Ureter (tissue), 1 donor: Measurements from ENCODE around the gene NDUFS4. TPM values are rescaled to one million over a fixed set of nuclear protein-coding genes. Genes with fewer than 3 reads are reported as not detected.
"Not testable (repeated sequence)": the region's sequence is repeated elsewhere in the genome, so short reads cannot be mapped to it uniquely, and the experiment has no call there.

ENCODE experiments used
- DNase-seq: peaks from one replicate; pipeline ENCODE4 v3.0.0-alpha.2; 2020; ENCODE audit warnings: low spot score
- total RNA-seq: library from RNA; stranded (reverse); gene quantifications from one replicate; pipeline ENCODE4 v1.2.4, GENCODE V29; 2023
- donor health status: DM: yes; HTN: yes; CAD: no.

NDUFS4 gene
- total RNA-seq, 1 donor from 2014 or later, result 79.0 TPM

DNA sequence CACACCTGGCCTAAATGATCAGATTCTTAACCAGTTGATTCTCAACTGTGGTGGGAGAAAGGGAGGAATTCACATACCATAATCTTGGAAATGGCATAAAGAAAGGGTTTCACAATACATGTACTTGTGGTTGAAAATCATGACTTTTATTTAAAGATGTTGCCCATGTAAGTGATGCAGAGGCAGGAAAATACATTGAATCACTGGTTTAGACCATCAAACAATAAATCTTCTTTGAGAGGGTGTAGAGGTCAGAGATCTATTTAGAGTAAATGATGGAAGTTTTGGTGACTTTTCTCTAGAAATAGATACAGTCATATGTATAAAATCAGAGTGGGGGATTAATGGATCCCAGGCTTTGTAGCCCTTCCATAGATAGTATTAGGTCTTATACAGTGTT is 15.4 kb downstream of the NDUFS4 start:
- DNase-seq, result no peak

- no peak for DNase-seq
Observed at GRCh38 chr5:53576674-53577073, 16.2 kb downstream of the NDUFS4 start.

GRCh38 chr5:53578854-53579253 is 18.4 kb downstream of the NDUFS4 start:
- no peak for DNase-seq

DNA sequence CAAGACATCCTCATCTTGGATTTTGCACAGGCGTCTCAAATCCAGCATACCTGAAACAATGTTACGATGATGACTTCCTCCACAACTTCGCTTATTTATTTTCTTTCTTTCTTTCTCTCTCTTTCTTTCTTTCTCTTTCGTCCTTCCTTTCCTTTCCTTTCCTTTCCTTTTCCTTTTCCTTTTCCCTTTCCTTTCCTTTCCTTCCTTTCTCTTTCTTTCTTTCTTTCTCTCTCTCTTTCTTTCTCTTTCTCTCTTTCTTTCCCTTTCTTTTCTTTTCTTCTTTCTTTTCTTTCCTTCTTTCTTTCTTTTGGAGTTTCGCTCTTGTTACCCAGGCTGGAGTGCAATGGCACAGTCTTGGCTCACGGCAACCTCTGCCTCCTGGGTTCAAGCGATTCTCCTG is 20.1 kb downstream of the NDUFS4 start:
- DNase-seq, result no peak

GRCh38 chr5:53582225-53582624 is 21.8 kb downstream of the NDUFS4 start:
- DNase-seq, result no peak

GRCh38 chr5:53590759-53591158 is 30.3 kb downstream of the NDUFS4 start:
- DNase-seq, result no peak

DNA sequence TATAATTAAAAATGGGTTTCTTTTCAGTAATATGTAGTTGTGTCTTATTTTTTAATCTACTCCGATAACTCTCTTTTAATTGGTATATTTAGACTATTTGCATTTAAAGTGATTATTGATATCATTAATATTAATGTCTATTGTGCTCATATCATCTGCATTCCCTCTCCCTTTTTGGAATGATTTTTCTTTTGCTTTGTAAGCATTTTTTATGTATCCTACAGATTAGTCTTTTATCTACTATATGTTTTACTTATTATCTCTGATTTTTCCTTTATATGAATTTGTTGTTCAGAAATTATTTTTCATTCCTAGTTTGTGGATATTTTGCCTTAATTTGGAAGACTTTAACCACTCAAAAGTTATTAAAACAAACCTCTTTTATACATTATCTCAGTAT is 34.0 kb downstream of the NDUFS4 start:
- no peak for DNase-seq

DNA sequence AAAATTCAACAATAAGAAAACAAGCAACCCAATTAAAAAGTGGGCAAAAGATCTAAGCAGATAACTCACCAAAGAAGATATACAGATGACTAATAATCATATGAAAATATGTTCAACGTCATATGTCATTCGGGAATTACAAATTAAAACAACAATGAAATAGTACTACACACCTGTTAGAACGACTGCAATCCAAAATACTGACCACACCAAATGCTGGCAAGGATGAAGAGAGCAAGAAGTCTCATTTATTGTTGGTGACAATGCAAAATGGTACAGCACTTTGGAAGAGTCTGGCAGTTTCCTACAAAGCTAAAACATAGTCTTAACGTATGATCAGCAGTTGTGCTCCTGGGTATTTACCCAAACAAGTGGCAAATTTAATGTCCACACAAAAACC is 37.5 kb downstream of the NDUFS4 start:
- DNase-seq, result no peak

DNA sequence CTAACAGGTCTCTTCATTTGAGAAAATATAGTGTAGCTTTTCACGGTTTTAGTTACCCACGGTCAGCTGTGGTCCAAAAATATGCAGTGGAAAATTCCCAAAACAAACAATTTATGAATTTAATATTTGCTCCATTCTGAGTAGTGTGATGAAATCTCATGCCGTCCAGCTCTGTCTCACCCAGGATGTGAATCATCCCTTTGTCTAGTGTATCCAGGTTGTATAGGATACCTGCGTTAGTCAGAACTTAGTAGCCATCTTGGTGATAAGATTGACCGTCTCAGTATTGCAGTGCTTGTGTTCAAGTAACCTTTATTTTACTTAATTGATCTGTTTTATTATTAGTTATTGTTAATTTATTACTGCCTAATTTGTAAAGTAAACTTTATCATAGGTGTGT is 41.1 kb downstream of the NDUFS4 start:
- DNase-seq, result no peak

DNA sequence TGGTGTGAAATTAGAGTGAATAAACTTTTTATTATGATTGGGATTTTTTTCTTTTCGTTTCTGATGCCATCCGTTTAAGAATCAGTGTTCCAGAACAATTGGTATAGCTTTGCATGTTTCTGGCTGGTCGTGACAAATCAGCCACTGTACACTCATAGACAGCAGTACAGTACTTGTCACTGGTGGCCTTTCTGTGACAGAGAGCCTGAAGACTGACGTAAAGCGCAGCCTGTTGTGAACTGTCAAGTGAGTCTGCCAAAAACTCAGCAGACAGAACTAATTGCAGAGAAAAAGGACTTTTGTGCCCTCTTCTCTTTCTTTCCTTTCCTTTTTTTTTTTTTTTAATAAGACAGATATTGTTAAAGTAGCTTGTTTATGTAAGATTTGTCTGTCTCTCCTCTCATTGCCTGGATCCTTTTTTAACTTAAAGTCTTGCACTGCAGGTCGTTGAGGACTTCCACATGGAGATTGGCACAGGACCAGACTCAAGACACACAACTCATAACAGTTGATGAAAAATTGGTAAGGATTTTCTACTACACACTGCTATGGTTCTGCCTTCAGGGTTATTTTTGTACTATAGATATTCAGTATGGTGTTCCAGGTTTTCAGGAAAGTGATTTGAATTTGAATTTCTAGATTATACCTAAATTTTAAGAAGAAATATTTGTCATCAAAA is 42.7 kb downstream of the NDUFS4 start:
- no peak for DNase-seq

DNA sequence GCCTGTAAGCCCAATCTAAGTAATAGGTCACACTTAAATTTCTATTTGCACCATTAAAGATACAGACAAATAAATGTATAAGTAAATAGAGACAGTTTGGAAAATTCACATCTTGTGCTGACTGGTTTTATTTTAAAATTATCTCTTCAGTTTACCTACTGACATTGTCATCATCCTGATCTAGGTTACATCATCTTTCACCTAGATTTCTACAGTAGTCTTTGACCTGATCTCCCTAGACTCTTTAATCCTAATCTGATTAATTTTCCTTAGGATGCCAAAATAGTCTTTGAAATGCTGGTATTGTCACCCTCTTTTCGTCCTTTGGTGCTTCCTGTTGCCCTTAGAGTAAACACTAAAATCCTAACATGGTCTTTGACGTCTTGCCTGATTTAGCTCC is 43.9 kb downstream of the NDUFS4 start:
- DNase-seq, result no peak

GRCh38 chr5:53607886-53608285 is 47.4 kb downstream of the NDUFS4 start:
- no peak for DNase-seq

DNA sequence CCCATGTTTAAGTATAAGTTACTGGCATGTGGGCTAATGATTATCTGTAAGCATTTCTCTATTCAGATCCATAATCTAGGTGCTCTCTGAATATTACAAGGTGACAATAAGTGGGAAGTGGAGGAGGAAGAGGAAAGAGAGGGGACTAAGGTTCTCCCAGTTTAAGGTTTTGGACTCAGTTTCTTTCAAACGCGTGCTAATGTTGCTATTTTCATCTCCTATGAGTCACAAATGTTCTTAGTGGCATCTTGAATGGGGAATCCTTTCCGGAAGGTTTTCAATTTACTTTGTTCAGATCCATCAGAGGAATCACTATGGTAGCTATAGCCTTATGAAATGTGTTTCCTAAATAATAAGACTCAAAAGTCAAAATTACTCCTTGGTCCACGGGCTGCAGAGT is 48.5 kb downstream of the NDUFS4 start:
- not testable (repeated sequence) for DNase-seq

- DNase-seq, result no peak
Observed at GRCh38 chr5:53613061-53613460, 52.6 kb downstream of the NDUFS4 start.

- no peak for DNase-seq
Observed at GRCh38 chr5:53613536-53613935, 53.1 kb downstream of the NDUFS4 start.

DNA sequence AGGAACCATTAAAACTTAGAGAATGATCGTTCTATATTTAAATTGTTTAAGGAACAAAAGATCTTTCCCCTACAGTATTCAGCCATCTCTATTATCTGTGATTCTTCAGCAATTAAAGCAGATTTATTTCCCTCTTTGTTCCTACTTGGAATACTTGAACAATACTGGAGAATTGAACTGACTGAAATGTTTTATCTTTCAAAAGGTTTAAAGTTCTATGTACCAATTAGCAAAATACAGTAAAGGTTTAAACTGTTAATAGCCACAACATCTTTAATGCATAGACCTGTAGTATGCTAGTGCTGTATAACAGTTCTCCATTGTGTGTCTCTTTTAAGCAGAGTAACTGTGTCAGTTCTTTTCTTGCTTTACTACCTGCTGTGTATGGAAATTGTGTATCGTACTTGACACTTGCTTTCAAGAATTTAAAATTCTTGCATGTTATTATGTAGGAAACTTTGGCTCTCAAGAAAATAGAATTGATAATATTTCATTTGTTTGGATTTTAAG is 54.0 kb downstream of the NDUFS4 start:
- no peak for DNase-seq

DNA sequence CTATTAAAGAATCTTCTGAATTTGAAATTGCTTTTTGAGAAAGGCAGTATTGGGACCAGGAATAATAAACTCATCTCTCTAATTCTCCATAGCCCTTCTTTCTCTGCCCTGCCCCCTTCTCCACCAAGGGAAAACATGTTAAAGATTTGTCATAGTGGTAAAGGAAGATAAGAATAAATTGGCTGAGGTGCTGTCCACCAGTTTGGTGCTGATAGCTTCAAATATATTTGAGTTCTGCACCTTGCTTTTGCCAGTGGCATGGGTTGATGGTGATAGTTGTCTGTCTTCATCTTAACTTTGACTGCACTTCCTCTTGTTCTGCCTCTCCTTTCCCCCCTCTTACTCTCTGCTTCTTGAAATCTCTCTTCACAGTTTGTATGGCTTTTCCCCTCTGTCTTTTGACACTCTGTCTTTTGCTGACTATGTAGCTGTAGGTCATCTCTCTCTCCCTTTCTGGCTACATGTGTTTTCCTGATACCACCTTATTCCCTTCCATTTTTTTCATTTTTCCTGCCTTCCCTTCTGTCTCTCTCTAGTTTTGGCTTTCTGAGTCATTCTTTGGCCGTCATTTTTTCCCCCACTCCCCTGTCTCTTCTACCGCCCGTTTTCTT is 56.6 kb downstream of the NDUFS4 start:
- no peak for DNase-seq

GRCh38 chr5:53631251-53631650 is 70.8 kb downstream of the NDUFS4 start:
- no peak for DNase-seq

DNA sequence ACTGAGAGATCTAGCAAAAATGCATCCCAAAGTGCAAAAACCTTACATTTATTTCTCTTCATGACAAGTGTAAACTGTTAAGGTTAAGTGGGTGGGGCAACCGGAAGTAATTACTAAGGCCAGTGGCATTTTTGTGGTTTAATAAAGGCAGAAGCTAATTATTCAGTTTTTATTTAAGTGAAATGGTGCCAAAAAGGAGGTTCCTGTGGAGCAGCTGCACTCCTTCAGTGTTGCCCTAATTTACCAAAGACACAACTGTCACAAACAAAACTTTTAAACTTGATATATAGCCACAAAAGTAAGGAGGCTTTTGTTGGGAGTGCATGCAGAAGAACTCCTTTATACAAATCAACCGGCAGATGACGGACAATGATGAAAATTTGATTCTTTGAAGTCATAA is 81.6 kb downstream of the NDUFS4 start:
- DNase-seq, result no peak

- DNase-seq, result no peak
Observed at GRCh38 chr5:53643445-53643844, 83.0 kb downstream of the NDUFS4 start.

DNA sequence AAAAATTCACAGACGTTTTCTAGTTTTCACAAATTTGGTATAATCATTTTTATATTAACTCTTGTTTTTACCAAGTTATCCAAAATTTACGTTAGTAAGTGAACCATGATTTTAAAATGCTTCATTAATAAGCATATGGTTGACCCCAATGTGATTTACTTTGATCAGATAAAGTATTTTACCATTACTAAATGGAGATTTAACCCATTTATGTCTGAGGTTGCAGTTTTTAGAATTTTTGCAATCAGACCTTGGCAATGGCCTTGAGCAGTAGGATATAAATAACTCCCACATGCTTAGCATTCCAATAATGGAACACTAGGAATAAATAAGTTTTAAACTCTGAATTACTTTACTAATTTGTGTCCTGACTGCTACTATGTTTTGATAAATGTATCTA is 84.6 kb downstream of the NDUFS4 start:
- no peak for DNase-seq

GRCh38 chr5:53649352-53649751 is 88.9 kb downstream of the NDUFS4 start:
- DNase-seq, result no peak

GRCh38 chr5:53660573-53660972 is 100.1 kb downstream of the NDUFS4 start:
- DNase-seq, result not testable (repeated sequence)

DNA sequence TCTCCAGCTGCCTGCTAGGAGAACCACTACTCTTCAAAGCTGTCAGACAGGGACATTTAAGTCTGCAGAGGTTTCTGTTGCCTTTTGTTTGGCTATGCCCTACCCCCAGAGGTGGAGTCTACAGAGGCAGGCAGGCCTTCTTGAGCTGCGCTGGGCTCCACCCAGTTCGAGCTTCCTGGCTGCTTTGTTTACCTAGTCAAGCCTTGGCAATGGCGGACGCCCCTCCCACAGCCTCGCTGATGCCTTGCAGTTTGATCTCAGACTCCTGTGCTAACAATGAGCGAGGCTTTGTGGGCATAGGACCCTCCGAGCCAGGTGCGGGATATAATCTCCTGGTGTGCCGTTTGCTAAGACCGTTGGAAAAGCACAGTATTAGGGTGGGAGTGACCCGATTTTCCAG is 104.9 kb downstream of the NDUFS4 start:
- not testable (repeated sequence) for DNase-seq
